RWPE2 (cell line): ENCODE results near the gene SCARB1.

Source experiments
- ATAC-seq: fragments of 200-7000 bp; cut with Tn5 transposase; 3 replicates; pipeline ENCODE4 v1.9.1; 2021; ENCODE audit warnings: low read depth
- DNase-seq: peaks from one replicate; pipeline ENCODE4 v3.0.0-alpha.2; 2020; ENCODE audit warnings: low spot score
- H3K27ac ChIP-seq: fragments of 450-650 bp; 2 replicates; pipeline ENCODE4 v1.5.1; 2017; ENCODE audit warnings: mild to moderate bottlenecking; ENCODE audit not compliant: poor library complexity, severe bottlenecking
- H3K27me3 ChIP-seq: fragments of 250-450 bp; sonication (Bioruptor Pico); 2 replicates; pipeline ENCODE4 v1.5.1; 2021; ENCODE audit warnings: mild to moderate bottlenecking, moderate library complexity; ENCODE audit not compliant: insufficient read depth, poor library complexity, severe bottlenecking
- H3K36me3 ChIP-seq: fragments of 250-450 bp; sonication (Bioruptor Pico); 2 replicates; pipeline ENCODE4 v1.5.1; 2020; ENCODE audit warnings: low read depth, mild to moderate bottlenecking, moderate library complexity
- H3K4me1 ChIP-seq: fragments of 250-450 bp; sonication (Bioruptor Pico); 2 replicates; pipeline ENCODE4 v1.5.1; 2021; ENCODE audit warnings: mild to moderate bottlenecking, moderate library complexity; ENCODE audit not compliant: insufficient read depth, poor library complexity, severe bottlenecking
- H3K4me3 ChIP-seq: fragments of 250-450 bp; sonication (Bioruptor Pico); 2 replicates; pipeline ENCODE4 v1.5.1; 2021; ENCODE audit warnings: mild to moderate bottlenecking, moderate library complexity; ENCODE audit not compliant: severe bottlenecking
- H3K9me3 ChIP-seq: fragments of 250-450 bp; sonication (Bioruptor Pico); 2 replicates; pipeline ENCODE4 v1.5.1; 2021; ENCODE audit warnings: mild to moderate bottlenecking, moderate library complexity; ENCODE audit not compliant: severe bottlenecking
- CTCF ChIP-seq: fragments of 450-650 bp; IDR thresholded peaks from one replicate; pipeline ENCODE4 v1.5.1; 2017; ENCODE audit warnings: mild to moderate bottlenecking, moderate library complexity; ENCODE audit not compliant: poor library complexity, severe bottlenecking

SCARB1 gene

GRCh38 chr12:124758266-124759220 is 105.1 kb downstream of the SCARB1 start:
- DNase-seq (no peak), ATAC-seq (no peak)
- Histone ChIP-seq H3K27ac (no peak overlapping the region), H3K36me3 (no peaks in the 10 kb centered on the region), H3K27me3 (no peaks in the 10 kb centered on the region), H3K4me3 (no peak overlapping the region), H3K4me1 (peaks cover 7% of the 10 kb centered on the region), H3K9me3 (peaks cover 4% of the 10 kb centered on the region)
- TF ChIP-seq CTCF: no peak

- DNase-seq: no peak
- TF ChIP-seq CTCF: no peak
- Histone ChIP-seq H3K4me1 (peaks cover 7% of the 10 kb centered on the region), H3K4me3 (no peak overlapping the region), H3K36me3 (no peaks in the 10 kb centered on the region), H3K27ac (no peak overlapping the region), H3K9me3 (peaks cover 4% of the 10 kb centered on the region), H3K27me3 (no peaks in the 10 kb centered on the region)
- no peak for ATAC-seq
Observed at GRCh38 chr12:124757329-124757728, 106.3 kb downstream of the SCARB1 start.

- H3K4me1 ChIP-seq: peaks cover 7% of the 10 kb centered on the region
- H3K36me3 ChIP-seq: no peaks in the 10 kb centered on the region
- no peak overlapping the region for H3K4me3 ChIP-seq
- TF ChIP-seq CTCF: no peak
- H3K27ac ChIP-seq: no peak overlapping the region
- H3K27me3 ChIP-seq: no peaks in the 10 kb centered on the region
- DNase-seq (no peak), ATAC-seq (no peak)
- peaks cover 4% of the 10 kb centered on the region for H3K9me3 ChIP-seq
Observed at GRCh38 chr12:124756760-124757159, 106.9 kb downstream of the SCARB1 start.

- no peaks in the 10 kb centered on the region for H3K36me3 ChIP-seq
- no peak overlapping the region for H3K27ac ChIP-seq
- peaks cover 7% of the 10 kb centered on the region for H3K4me1 ChIP-seq
- DNase-seq: no peak
- no peaks in the 10 kb centered on the region for H3K27me3 ChIP-seq
- no peak for TF ChIP-seq CTCF
- no peak for ATAC-seq
- peaks cover 4% of the 10 kb centered on the region for H3K9me3 ChIP-seq
- no peak overlapping the region for H3K4me3 ChIP-seq
Observed at GRCh38 chr12:124756166-124756565, 107.5 kb downstream of the SCARB1 start.

GRCh38 chr12:124755801-124756148 is 107.9 kb downstream of the SCARB1 start:
- Histone ChIP-seq H3K27me3 (no peaks in the 10 kb centered on the region), H3K27ac (peak overlapping the region; percentile 28), H3K4me1 (peaks cover 7% of the 10 kb centered on the region), H3K4me3 (no peak overlapping the region), H3K36me3 (no peaks in the 10 kb centered on the region), H3K9me3 (peaks cover 4% of the 10 kb centered on the region)
- no peak for ATAC-seq
- TF ChIP-seq CTCF: no peak
- DNase-seq: no peak
